Measurements from ENCODE around the gene WASF1.

Gene WASF1

DNA sequence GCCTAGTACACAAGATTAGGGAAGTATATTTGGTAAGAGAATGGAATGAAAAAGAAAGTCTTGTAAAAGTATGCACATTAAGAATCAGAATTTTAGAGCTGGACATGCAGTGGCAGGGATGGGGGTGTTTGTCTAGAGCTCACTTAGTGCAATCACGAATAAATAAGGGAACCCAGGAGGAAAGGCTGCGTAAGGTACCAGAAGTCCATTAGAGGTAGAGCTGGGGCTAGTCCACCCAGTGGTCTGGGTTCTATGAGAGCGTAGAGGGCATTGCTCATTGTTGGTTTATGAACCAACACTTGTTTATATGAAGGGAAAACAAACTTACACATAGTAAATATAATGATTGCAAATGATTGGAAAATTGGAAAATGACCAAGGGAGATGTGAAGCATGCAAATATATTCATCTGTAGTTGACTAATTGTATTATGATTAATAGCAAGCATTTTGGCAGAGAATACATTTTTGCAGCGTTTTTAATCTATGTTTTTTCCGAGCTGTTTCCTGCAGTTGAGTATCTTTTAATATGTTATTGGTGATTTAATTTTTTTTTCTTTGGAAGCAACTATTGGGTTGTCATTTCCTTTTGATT lies 3.9 kb upstream of the WASF1 start:
- H3K4me3 Mint-ChIP-seq, result no peak overlapping the region
- no peak overlapping the region for H3K27ac Mint-ChIP-seq

GRCh38 chr6:110181131-110182030 lies 1.9 kb upstream of the WASF1 start:
- Mint-ChIP-seq H3K4me1 (peaks cover 18% of the 10 kb centered on the region), H3K9me3 (no peaks in the 10 kb centered on the region), H3K36me3 (no peaks in the 10 kb centered on the region), H3K4me3 (no peak overlapping the region), H3K27ac (no peak overlapping the region), H3K27me3 (no peaks in the 10 kb centered on the region)
- peak; percentile 20 for ATAC-seq

More for the DNA sequence above, 3.9 kb upstream of the WASF1 start:
- Mint-ChIP-seq H3K27me3 (no peaks in the 10 kb centered on the region), H3K36me3 (no peaks in the 10 kb centered on the region), H3K9me3 (no peaks in the 10 kb centered on the region), H3K4me1 (peaks cover 15% of the 10 kb centered on the region)
- no peak for ATAC-seq

DNA sequence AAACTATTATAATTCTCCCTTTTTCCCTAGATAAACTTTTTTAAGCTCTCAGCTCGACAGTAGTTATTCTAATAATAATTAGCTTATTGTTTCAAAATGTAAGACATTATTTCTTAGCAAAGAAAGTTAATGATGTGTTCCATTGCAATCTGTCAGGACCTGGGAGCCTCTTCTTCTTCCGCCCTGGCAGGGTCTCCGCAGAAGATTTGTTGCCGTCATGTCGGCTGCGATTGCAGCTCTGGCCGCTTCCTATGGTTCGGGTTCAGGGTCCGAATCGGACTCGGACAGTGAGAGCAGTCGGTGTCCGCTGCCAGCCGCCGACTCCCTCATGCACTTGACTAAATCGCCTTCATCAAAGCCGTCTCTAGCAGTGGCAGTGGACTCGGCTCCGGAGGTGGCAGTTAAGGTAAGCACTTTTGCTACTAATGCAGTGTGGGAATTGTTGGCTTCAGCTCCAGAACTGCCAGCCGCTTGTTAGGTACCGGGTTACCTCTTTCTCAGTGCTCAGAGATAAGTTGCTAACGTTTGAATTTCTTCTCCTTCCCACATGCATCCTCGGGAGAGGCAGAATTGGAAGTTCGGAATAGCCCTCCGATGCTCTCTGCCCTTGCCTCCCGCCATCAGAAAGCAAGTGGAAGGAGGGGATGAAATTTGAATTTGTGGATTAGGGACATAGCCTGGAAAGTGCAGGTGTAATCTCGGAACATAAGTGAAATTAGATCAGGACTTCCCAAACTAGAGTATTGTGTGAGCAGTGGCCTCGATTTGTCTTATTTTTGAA lies 948 bp upstream of the WASF1 start, which contains the start of gene CDC40:
Gene CDC40 (plus strand): TSS at position 200 of the 781 bp plus-strand sequence. CDS start 18 bp downstream, at position 218.
- no peaks in the 10 kb centered on the region for H3K27me3 Mint-ChIP-seq
- no peak within 1 kb of the TSS for H3K27ac Mint-ChIP-seq
- no peaks in the 10 kb centered on the region for H3K9me3 Mint-ChIP-seq
- H3K4me1 Mint-ChIP-seq, result peaks cover 8% of the 10 kb centered on the region
- ATAC-seq, result peak; percentile 59
- H3K4me3 Mint-ChIP-seq, result no peak within 1 kb of the TSS
- H3K36me3 Mint-ChIP-seq, result no peaks in the 10 kb centered on the region

- no peaks in the 10 kb centered on the region for H3K9me3 Mint-ChIP-seq
Observed at GRCh38 chr6:110178626-110179405, 654 bp downstream of the WASF1 start.

GRCh38 chr6:110173506-110174132 lies 5.9 kb downstream of the WASF1 start:
- H3K9me3 Mint-ChIP-seq, result no peaks in the 10 kb centered on the region
- H3K4me1 Mint-ChIP-seq, result peaks cover 6% of the 10 kb centered on the region
- ATAC-seq, result no peak
- no peaks in the 10 kb centered on the region for H3K27me3 Mint-ChIP-seq
- H3K4me3 Mint-ChIP-seq, result no peak overlapping the region
- no peaks in the 10 kb centered on the region for H3K36me3 Mint-ChIP-seq
- H3K27ac Mint-ChIP-seq, result no peak overlapping the region

More at GRCh38 chr6:110178626-110179405, 654 bp downstream of the WASF1 start:
- peak; percentile 79 for ATAC-seq
- no peak overlapping the region for H3K4me3 Mint-ChIP-seq
- H3K27me3 Mint-ChIP-seq, result no peaks in the 10 kb centered on the region
- peaks cover 7% of the 10 kb centered on the region for H3K4me1 Mint-ChIP-seq
- no peak overlapping the region for H3K27ac Mint-ChIP-seq
- no peaks in the 10 kb centered on the region for H3K36me3 Mint-ChIP-seq

GRCh38 chr6:110170081-110170480 lies 9.4 kb downstream of the WASF1 start:
- H3K4me3 Mint-ChIP-seq, result no peak overlapping the region
- H3K4me1 Mint-ChIP-seq, result no peaks in the 10 kb centered on the region
- H3K9me3 Mint-ChIP-seq, result no peaks in the 10 kb centered on the region
- ATAC-seq, result no peak
- H3K36me3 Mint-ChIP-seq, result no peaks in the 10 kb centered on the region
- no peaks in the 10 kb centered on the region for H3K27me3 Mint-ChIP-seq
- H3K27ac Mint-ChIP-seq, result no peak overlapping the region

GRCh38 chr6:110158479-110158878 lies 21.0 kb downstream of the WASF1 start:
- Mint-ChIP-seq H3K27me3 (no peaks in the 10 kb centered on the region), H3K4me3 (no peak overlapping the region), H3K36me3 (peaks cover 5% of the 10 kb centered on the region), H3K4me1 (peaks cover 8% of the 10 kb centered on the region), H3K9me3 (no peaks in the 10 kb centered on the region), H3K27ac (no peak overlapping the region)
- ATAC-seq, result no peak

- Mint-ChIP-seq H3K27me3 (no peaks in the 10 kb centered on the region), H3K4me3 (no peak overlapping the region), H3K4me1 (peaks cover 21% of the 10 kb centered on the region), H3K36me3 (no peaks in the 10 kb centered on the region), H3K27ac (peak overlapping the region; percentile 22), H3K9me3 (no peaks in the 10 kb centered on the region)
- no peak for ATAC-seq
Observed at GRCh38 chr6:110147870-110148269, 31.6 kb downstream of the WASF1 start.

GRCh38 chr6:110140650-110141049 lies 38.8 kb downstream of the WASF1 start:
- Mint-ChIP-seq H3K27ac (no peak overlapping the region), H3K27me3 (no peaks in the 10 kb centered on the region), H3K36me3 (peaks cover 7% of the 10 kb centered on the region), H3K4me3 (no peak overlapping the region), H3K9me3 (peaks cover 6% of the 10 kb centered on the region), H3K4me1 (no peaks in the 10 kb centered on the region)
- ATAC-seq, result no peak

DNA sequence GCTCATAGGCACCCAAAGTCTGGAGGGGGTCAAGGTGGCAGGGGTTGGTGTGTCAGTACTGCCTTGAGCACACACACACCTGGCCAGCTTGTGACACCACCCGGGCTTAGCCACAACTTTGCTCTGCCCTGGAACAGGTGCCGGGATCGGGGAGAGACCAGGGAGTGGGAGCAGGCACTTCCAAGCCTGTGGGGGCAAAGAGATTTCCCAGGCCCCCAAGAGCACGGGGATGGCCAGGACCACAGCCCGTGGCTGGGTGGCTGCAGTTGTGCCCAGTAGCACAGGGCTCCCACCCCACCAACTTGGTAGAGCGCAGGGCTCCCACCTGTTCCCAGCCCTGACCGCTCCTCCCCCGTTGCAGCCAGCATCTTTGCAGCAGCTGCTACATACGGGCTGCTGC lies 40.4 kb downstream of the WASF1 start:
- H3K9me3 Mint-ChIP-seq, result peaks cover 6% of the 10 kb centered on the region
- ATAC-seq, result no peak
- peaks cover 7% of the 10 kb centered on the region for H3K36me3 Mint-ChIP-seq
- H3K4me3 Mint-ChIP-seq, result no peak overlapping the region
- H3K27ac Mint-ChIP-seq, result no peak overlapping the region
- H3K27me3 Mint-ChIP-seq, result no peaks in the 10 kb centered on the region
- H3K4me1 Mint-ChIP-seq, result no peaks in the 10 kb centered on the region

DNA sequence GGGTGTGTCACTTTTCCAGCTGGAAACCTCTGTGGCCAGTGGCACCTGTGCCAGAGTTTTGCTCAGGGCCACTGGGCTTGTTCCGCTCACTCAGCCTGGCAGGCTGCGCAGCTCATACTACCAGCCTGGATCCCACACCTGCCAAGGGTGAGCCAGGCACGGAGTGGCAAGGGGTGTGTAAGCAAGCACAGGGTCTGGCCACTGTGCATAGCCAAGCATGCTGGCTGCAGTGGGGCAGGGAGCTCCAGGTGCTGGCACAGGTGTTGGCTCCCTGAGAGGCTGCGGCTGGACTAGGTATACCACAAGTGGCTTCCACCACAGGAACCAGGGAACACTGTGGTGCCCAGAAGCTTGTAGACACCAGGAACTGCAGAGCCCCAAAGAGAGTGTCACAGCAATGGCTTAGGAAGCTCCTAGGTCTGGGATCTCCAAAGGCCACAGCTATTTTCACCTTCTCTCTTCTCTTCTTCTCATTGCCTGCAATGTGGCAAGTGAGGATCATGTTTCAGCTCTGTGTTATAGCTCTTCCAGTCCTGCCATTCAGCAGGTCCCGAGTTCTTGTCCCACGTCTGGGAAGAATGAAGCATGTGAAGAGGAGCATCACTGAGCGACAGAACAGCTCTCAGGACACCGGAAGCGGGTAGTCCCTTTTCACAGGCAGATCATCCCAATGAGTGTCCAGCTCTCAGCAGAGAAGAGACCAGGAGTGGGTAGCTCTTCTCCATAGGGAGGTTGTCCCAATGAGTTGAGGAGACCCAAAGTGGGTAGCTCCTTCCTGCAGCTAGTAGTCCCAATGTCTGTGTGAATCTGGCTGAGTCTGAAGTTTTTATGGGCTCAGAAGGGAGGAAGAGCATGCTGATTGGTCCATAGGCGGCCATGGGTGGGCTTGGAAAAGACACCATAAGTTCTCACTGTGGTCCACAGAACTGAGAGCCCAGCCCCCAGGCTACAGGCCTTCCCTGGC lies 41.3 kb downstream of the WASF1 start:
- H3K27ac Mint-ChIP-seq, result no peak overlapping the region

DNA sequence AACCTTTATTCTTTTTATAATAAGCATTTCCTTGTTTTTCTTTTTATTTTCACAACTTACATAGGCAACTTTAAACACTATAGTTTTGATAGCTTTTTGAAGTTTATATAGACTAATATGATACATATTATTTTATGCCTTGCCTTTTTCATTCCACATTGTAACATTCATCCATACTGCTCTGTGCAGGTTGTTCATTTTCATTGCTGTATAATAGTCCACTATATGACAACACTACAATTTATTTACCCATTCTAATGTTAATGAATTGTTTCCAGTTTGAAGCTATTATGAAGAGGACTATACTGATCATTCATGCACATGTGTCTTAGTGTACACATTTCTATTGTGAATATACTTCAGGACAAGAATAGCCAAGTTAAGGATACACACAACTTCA lies 49.1 kb downstream of the WASF1 start:
- peaks cover 4% of the 10 kb centered on the region for H3K9me3 Mint-ChIP-seq
- no peak for ATAC-seq
- no peak overlapping the region for H3K27ac Mint-ChIP-seq
- H3K4me3 Mint-ChIP-seq, result no peak overlapping the region
- no peaks in the 10 kb centered on the region for H3K36me3 Mint-ChIP-seq
- H3K4me1 Mint-ChIP-seq, result peaks cover 2% of the 10 kb centered on the region
- no peaks in the 10 kb centered on the region for H3K27me3 Mint-ChIP-seq

More for the DNA sequence above, 41.3 kb downstream of the WASF1 start:
- no peak for ATAC-seq
- Mint-ChIP-seq H3K27me3 (no peaks in the 10 kb centered on the region), H3K4me3 (no peak overlapping the region), H3K9me3 (peaks cover 6% of the 10 kb centered on the region), H3K36me3 (peaks cover 7% of the 10 kb centered on the region), H3K4me1 (no peaks in the 10 kb centered on the region)

GRCh38 chr6:110128418-110128817 lies 51.1 kb downstream of the WASF1 start:
- peaks cover 4% of the 10 kb centered on the region for H3K9me3 Mint-ChIP-seq
- no peak overlapping the region for H3K27ac Mint-ChIP-seq
- H3K36me3 Mint-ChIP-seq, result no peaks in the 10 kb centered on the region
- no peaks in the 10 kb centered on the region for H3K27me3 Mint-ChIP-seq
- peaks cover 6% of the 10 kb centered on the region for H3K4me1 Mint-ChIP-seq
- ATAC-seq, result no peak
- no peak overlapping the region for H3K4me3 Mint-ChIP-seq
